HEK293 (cell line): ENCODE results near the gene CD33.

ENCODE experiments used
- IKZF3 ChIP-seq: fragments of 450-650 bp; IDR thresholded peaks from 2 replicates; pipeline ENCODE4 v1.5.0; 2018; ENCODE audit warnings: missing biosample characterization, mild to moderate bottlenecking, missing genetic modification characterization, moderate library complexity
- MEIS1 ChIP-seq: sonication (generic); formaldehyde crosslinking; IDR thresholded peaks from 2 replicates; pipeline ENCODE4 v1.8.1; 2022; ENCODE audit warnings: missing genetic modification reagents, mild to moderate bottlenecking, borderline replicate concordance
- MZF1 ChIP-seq: fragments of 450-650 bp; formaldehyde crosslinking; IDR thresholded peaks from 2 replicates; pipeline ENCODE4 v1.5.1; 2017; ENCODE audit warnings: missing biosample characterization, missing genetic modification characterization, borderline replicate concordance
- SALL2 ChIP-seq: fragments of 450-650 bp; formaldehyde crosslinking; IDR thresholded peaks from 2 replicates; pipeline ENCODE4 v1.5.0; 2017; ENCODE audit warnings: missing biosample characterization, mild to moderate bottlenecking, missing genetic modification characterization, borderline replicate concordance
- SETDB1 ChIP-seq: IDR thresholded peaks from one replicate; pipeline ENCODE4 v1.6.1; 2017; ENCODE audit warnings: mild to moderate bottlenecking, low read length, moderate library complexity, mixed read lengths; ENCODE audit not compliant: insufficient read length
- TCF7L2 ChIP-seq: IDR thresholded peaks from 2 replicates; pipeline ENCODE4 v1.6.1; 2011; ENCODE audit warnings: low read depth, mild to moderate bottlenecking, inconsistent platforms, low read length, moderate library complexity, borderline replicate concordance
- ZBTB48 ChIP-seq: fragments of 450-650 bp; formaldehyde crosslinking; IDR thresholded peaks from 2 replicates; pipeline ENCODE4 v1.5.1; 2016; ENCODE audit warnings: missing biosample characterization, missing genetic modification characterization
- ZNF223 ChIP-seq: fragments of 450-650 bp; formaldehyde crosslinking; IDR thresholded peaks from 2 replicates; pipeline ENCODE4 v1.5.1; 2016; ENCODE audit warnings: missing biosample characterization, missing genetic modification characterization
- ZNF24 ChIP-seq: fragments of 450-650 bp; formaldehyde crosslinking; IDR thresholded peaks from 2 replicates; pipeline ENCODE4 v1.5.1; 2016; ENCODE audit warnings: missing biosample characterization, missing genetic modification characterization
- ZSCAN18 ChIP-seq: fragments of 450-650 bp; formaldehyde crosslinking; IDR thresholded peaks from 2 replicates; pipeline ENCODE4 v1.5.1; 2016; ENCODE audit warnings: missing biosample characterization, missing genetic modification characterization
- TF ChIP-seq, protein P1 (sequence below): fragments of 450-650 bp; formaldehyde crosslinking; IDR thresholded peaks from 2 replicates; pipeline ENCODE4 v1.5.1; 2016; ENCODE audit warnings: missing biosample characterization, missing genetic modification characterization
- TF ChIP-seq, protein P2 (sequence below): sonication (generic); formaldehyde crosslinking; IDR thresholded peaks from 2 replicates; pipeline ENCODE4 v1.8.1; 2022; ENCODE audit warnings: mild to moderate bottlenecking, moderate library complexity, missing genetic modification reagents
- TF ChIP-seq, protein P3 (sequence below): fragments of 450-650 bp; formaldehyde crosslinking; IDR thresholded peaks from 2 replicates; pipeline ENCODE4 v1.5.1; 2016; ENCODE audit warnings: missing biosample characterization, missing genetic modification characterization, low read depth

DNA sequence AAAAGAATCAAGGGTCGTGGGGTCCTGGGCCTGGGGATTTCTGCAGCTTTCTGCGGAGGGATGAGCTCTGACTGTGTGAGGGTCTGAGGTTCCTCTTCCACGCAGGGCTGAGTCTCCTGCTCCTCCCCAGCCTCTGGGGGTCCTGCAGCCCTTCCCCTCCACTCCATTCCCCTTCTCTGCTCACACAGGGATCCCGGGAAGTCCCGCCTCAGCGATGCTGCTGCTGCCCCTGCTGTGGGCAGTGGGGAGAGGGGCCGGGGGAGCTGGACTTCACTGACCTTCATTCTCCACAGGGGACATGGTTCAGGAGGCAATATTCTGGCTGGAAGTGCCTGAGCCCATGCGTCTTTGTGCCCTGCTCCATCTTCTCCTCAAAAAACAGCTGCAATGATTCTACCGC lies 26.2 kb upstream of the CD33 start:
- TF ChIP-seq, protein P1, sequence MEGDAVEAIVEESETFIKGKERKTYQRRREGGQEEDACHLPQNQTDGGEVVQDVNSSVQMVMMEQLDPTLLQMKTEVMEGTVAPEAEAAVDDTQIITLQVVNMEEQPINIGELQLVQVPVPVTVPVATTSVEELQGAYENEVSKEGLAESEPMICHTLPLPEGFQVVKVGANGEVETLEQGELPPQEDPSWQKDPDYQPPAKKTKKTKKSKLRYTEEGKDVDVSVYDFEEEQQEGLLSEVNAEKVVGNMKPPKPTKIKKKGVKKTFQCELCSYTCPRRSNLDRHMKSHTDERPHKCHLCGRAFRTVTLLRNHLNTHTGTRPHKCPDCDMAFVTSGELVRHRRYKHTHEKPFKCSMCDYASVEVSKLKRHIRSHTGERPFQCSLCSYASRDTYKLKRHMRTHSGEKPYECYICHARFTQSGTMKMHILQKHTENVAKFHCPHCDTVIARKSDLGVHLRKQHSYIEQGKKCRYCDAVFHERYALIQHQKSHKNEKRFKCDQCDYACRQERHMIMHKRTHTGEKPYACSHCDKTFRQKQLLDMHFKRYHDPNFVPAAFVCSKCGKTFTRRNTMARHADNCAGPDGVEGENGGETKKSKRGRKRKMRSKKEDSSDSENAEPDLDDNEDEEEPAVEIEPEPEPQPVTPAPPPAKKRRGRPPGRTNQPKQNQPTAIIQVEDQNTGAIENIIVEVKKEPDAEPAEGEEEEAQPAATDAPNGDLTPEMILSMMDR (tag by site-specific recombination): no peak
- no peak for TF ChIP-seq MEIS1
- TF ChIP-seq SALL2 (tag by site-specific recombination): no peak
- TF ChIP-seq, protein P2, sequence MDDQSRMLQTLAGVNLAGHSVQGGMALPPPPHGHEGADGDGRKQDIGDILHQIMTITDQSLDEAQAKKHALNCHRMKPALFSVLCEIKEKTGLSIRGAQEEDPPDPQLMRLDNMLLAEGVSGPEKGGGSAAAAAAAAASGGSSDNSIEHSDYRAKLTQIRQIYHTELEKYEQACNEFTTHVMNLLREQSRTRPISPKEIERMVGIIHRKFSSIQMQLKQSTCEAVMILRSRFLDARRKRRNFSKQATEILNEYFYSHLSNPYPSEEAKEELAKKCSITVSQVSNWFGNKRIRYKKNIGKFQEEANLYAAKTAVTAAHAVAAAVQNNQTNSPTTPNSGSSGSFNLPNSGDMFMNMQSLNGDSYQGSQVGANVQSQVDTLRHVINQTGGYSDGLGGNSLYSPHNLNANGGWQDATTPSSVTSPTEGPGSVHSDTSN (CRISPR knock-in tag): no peak
- no peak for TF ChIP-seq ZBTB48 (tag by site-specific recombination)
- no peak for TF ChIP-seq ZSCAN18 (tag by site-specific recombination)
- no peak for TF ChIP-seq ZNF223 (tag by site-specific recombination)
- TF ChIP-seq MZF1 (tag by site-specific recombination): no peak
- no peak for TF ChIP-seq SETDB1
- TF ChIP-seq ZNF24: no peak
- TF ChIP-seq IKZF3 (tag by site-specific recombination): no peak
- TF ChIP-seq, protein P3, sequence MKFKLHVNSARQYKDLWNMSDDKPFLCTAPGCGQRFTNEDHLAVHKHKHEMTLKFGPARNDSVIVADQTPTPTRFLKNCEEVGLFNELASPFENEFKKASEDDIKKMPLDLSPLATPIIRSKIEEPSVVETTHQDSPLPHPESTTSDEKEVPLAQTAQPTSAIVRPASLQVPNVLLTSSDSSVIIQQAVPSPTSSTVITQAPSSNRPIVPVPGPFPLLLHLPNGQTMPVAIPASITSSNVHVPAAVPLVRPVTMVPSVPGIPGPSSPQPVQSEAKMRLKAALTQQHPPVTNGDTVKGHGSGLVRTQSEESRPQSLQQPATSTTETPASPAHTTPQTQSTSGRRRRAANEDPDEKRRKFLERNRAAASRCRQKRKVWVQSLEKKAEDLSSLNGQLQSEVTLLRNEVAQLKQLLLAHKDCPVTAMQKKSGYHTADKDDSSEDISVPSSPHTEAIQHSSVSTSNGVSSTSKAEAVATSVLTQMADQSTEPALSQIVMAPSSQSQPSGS: no peak
- TF ChIP-seq TCF7L2: no peak
